NCI-H128 (cell line): Measurements from ENCODE around the gene BRD3OS.

Experiments
- DNase-seq: peaks from one replicate; lab custom pipeline; 2025; ENCODE audit not compliant: unreplicated experiment; lab: John Stamatoyannopoulos, UW

Gene BRD3OS

DNA sequence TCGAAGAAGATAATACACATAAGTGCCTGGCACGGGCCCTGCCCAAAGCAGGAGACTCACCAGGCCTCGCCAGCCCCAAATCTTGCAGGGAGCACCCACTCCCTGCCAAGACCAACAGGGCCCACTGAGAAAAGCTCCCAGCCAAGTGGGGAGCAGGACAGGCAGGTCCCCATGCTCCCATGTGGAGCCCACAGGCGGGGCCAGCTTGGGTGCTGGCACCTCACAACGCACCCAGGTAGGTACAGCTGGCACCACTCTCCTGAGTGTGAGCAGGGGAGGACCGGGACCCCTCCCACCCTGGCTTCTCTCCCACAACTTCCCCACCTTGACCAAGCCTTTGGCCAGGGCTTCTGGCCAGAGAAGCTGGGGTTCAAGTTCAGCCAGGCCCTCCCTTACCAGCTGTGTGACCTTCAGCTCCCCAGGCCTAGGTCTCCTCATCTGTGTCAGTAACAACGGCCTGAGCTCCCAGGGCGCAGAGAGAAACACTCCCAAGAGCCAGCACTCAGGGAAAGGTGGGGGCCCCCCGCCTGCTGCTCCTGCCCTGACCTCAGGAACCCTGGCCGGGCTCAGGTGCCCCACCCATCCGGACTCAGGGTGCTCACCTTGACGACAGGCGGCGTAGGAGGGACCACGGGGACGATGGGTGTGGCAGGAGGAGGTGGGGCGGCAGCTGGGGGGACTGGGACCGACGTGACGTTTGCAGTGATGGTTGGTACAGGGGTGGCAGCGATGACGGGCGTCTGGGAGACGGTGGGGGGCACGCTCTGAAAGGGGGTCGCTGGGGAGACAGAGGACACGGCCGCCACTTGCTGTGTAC, 24.7 kb downstream of the BRD3OS start:
- no peak for DNase-seq

DNA sequence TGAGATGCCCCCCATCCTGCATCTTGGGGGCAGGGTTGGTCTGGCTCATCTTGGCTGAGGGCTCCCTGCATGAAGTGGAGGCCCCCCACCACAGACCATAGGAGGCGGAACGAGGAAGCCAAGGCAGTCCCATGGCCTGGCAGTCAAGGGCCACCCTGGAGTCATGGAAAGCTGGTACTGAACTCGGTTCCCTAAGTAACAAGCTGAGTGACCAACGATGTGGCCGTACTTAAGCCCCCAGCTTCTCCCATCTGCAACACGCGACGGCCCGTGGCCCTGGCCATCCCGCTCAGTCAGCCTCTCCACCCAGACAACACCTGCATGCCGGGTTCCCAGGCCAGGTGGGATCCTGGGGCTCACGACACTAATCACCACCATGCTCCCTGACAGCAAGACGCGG, 25.4 kb downstream of the BRD3OS start:
- DNase-seq, result no peak

DNA sequence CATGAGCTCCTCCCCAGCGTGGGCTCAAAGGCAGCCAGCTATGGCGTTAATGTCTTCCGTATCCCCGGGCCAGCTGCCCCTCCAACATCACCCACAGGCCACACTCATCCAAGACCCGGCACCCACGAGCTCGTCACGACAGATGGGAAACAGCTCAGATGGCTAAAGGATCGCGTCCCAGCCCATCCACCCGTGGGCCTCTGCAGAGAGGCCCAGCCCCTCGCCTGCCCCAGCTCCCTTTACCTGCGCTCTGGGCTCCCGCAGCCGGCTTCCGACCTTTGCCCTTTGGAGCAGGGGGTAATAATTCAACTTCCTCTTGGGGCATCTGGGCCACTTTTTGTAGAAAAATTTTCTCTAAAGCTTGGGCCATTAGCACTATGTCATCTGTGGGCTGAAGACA, 26.0 kb downstream of the BRD3OS start:
- DNase-seq, result no peak

DNA sequence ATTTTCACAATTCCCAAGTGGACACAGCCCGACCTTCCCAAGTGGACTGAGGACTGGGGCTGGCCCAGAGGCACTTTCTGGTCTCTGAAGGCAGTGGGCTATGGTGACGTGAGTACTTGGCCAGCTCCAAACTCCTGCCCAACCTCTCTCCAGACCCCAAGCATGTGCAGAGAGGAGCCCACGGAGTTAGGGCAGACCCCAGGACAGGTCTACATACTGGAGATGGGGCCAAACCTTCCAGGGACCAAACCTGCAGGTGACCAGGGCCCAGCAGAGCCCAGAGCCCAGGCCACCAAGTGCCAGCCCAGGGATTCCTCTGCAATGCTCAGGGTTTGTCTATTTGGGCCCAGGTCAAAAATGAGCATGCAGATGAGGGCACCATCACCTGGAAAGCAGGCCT, 27.2 kb downstream of the BRD3OS start:
- DNase-seq, result no peak

DNA sequence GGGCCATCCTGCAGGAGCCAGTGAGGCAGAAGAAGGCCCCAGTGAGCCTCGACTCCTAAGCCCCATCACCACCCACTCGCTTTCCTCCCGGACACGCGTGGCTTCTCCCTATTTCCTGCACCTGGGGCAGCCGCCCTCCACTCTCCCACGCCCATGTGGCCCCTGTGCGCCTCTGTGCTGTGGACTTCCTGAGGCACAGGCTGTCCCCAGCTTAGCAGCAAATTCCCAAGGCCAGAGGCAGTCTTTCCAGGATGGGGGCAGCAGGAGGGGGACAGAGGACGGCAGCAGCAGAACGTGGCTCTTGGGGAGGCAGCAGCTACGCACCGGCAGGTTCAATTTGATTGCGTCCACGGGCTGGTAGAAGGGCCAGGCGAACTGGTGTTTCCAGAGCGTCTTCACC, 27.7 kb downstream of the BRD3OS start:
- DNase-seq, result no peak

DNA sequence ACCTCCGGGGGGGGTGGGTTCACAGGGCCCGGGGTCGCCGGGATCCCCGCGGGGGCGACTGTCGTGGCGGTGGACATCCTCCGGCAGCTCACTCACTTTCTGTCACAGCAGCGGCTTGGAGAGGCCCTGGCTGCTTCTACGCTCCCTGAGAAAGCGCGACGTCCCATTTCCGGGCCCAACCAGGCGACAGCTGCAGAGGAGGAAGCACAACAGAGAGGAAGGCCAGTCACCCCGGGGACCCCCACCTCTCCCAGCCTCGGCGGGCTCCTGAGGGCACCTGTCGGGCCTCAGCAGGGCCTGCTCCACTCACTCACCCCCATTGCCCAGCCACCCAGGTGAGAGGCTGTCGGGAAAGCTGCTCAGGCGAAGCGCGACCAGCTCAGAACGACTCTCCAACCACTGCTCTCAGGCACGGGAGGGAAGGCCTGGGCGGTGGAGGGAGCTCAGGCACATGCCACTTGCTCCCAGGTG, 28.2 kb downstream of the BRD3OS start:
- DNase-seq, result no peak

DNA sequence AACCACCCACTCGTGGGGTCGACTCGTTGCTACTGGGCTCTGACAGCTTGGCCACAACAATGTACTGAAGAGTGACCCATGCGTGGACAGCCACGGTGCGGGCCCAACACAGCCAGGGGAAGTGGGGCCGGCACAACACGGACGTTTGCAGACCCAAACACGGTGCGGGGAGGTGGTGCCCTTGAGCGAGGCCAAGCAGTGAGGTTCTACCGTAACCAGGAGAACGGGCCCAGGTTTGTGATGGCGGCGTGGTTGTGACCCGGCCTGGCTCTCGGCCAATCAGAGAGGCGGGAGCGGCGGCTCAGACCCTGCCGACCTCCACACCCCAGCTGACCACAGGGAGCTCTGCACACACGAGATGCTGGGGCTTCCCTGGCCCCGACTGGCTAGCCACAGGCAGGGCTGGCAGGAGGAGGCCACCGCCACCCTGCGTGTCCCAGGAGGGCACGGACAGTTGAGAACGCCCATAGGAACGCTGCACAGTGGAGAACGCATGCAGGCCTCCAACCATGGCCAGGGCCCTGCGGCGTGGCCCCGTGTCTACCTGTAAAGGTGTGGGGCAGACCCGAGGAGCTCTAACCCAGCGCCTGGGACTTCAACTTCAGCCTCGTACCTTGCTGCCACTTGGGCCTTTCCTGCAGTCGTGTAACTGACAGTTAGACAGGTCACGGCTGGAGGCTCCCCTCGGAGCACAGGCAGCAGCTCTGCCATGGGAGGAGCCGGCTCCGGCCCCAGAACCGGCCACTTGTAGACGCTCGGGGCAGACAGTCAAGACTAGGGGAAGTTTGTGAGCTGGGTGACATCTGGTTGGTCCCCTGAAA, 28.9 kb downstream of the BRD3OS start:
- DNase-seq, result no peak

DNA sequence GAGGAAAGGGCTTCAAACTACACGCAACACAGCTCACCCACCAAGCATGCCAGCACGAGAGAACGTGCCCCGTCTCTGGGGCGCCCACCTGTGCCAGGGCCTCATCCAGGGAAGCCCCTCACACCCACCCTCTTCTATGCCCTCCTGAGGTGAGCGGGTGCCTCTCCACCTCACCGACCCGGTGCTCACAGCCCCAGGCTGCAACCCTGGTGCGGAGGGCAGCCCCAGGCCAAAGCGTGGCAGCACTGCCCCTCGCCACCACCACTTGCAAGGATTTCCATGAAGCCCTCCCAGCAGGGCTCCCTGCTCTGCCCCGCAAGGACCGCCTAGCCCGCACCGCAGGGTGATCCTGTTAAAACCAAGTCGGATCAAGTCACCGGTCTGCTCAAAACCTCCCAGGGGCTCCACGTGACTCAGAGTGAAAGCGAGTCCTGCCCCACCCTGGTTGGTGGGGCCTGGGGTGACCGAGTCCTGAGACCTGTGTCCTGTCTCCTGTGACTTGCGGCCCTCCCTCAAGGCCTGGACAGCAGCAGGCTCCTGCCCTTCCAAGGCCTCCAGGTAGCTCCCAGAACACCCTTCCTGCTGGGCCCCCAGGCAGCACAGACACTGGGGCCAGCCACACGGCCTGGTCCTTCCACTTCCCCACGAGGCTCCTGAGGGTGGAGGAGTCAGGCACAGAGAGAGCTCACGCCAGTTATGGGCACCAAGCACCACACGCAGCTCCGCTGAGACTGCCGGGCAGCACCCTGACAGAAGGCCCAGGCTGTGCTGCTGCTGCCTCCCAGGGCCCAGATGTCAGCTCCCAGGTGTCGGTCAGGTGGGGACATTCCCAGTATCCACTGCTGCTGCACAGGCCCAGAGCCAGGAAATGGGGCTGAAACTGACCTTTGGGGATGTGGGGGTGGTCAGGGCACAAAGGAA, 29.9 kb downstream of the BRD3OS start:
- DNase-seq, result no peak

DNA sequence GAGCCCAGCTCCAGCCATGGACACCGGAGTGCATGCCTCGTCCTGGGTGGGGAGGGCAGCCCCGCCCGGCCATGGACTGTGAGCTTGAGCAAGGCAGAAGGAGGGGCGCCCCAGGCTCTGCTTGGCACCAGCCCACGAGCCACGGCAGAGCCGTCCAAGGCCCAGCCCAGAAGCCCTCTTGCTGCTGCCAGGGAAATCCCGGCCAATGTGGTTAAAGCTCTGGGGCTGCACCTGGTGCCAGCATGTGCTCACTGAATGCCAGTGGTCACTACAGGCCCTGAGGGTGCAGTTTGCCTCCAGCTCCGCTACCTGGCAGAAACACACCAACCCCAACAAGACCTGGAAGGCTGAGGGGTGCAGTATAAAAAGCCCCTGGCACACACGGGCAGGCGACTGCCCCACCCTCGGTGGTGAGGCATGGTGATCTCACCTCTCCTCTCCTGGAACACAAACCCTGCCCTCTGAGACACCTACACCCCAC, 30.7 kb downstream of the BRD3OS start:
- DNase-seq, result no peak

DNA sequence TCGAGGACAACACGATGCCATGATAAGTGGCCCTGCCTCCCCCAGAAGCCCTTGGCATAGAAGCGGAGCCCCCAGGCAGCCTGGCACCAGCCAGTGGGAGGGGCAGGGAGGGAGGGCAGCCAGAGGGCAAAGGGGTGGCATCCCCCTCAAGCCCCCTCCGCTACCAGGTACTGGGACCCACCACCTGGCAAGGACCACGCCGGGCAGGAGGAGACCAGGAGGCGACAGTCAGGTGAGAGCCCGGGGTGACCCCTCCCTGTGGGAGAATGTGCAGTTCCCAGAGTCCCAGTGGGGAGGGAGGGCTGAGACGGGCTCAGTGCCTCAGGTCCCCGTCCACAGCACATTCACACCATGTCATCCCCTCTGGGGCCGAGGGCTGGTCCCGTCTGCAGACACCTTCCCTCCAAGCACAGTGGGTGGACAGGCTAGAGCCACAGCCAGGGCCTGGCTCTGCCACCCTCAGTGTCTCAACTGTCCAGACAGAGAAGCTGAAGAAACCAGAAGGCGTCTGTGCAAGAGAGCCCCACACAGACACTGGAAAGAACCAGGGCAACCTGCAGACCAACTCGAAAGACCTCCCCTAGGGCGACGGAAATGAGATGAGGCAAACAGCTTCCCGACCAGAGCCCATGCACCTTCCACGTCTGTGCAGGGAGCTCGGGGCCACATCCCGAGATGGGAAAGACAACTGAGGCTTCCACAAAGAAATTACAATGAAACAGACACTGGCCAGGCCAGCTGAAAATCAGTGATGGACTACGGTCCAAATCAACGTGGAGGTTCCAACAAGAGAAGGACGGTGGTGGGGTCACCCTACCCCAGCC, 31.4 kb downstream of the BRD3OS start:
- no peak for DNase-seq

DNA sequence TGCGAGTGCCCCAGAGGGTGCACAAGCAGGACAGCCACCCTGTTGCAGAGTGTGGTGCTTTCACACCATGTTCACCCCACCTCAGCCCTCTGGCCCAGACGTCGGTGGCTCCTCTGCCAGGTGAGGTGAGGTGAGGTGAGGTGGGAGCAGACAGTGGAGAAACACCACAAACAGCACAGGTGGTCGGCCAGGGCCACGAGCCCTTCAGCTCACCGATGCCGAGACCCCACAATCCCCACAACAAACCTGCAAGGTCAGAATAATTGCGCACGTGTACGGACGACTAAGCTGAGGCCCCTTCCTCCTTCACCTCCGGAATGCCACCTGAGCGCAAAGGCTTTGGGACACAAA, 32.0 kb downstream of the BRD3OS start:
- no peak for DNase-seq

DNA sequence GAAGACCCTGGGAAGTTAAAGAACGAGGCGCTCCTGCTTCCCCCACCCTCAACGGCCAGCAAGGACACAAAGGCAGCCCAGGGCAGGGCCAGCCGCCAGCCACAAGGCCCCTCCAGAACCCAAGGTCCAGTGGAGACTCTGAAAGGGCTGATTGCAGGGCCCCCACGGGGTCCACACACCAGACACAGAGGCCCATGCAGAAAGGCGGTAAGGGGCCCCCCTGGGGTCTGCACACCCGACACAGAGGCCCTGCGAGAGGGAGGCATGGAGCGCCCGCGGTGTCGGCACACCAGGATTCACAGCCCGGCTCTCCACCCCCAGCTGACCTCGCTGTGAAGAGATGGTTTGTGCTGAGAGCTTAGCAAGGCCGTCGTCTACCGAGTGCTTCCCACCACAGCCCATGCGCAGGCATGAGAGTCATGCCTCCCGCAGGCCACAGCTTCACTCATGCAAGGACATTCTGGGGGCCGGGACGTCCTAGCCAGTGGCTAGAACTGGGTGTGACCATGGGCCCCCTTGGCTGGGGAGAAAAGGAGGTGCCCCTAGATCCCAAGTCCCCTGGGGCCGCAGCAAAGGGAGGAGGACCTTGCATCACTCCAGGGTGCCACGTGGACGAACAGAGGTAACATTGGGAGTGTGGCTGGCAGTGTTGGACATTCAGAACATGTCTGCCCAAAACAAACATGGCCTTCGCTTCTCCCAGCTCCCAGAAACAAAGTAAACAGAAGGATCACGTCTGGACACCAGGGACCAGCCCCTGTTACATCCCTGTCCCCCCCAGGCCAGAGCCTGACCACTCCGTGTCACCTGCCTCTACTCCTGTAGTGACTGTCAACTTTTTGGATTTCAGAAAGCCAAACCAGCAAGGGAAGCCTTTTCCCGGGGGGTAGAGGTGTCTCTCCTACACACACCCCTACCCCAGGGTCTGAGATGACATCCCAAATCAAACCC, 32.7 kb downstream of the BRD3OS start:
- no peak for DNase-seq

DNA sequence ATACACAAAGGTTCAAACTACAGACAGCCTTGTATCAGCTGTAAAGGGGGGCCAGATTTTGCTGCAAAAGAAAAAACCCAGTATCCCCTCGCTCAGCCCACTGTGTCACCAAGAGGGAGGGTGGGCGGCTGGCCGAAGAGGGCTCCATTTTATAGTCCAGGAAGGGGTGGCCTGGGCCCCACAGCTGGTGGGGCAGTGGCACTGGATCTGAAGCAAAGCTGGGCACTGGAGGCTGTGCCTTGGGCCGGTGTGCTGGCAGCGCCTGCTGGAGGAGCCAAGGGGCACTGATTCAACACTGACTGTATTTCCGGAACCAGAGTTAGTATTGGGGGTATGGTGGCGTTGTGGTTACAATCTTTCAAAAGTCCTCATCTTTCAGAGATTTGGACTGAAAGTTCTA, 33.4 kb downstream of the BRD3OS start:
- no peak for DNase-seq

DNA sequence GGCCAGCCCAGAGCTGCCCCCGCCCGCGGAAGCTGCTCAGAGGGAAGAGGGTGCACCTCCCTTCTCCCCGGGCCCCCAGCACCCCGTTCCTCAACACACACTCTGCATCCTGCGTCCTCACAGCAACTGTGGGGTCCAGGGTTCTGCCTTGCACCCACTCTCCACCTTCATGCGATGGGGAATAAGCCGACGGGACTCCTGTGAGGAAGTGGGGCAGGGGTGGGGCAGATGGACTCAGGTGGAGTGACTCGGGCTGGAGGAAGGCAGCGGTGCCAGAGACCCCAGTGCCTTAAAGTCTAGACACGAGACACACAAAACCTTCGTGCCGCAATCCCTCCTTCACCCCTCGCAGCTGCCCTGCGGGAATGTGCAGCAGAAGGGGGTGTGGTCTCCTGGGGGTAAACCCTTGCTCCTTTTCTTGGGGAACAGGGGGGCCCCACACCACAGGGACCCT, 33.9 kb downstream of the BRD3OS start:
- no peak for DNase-seq

DNA sequence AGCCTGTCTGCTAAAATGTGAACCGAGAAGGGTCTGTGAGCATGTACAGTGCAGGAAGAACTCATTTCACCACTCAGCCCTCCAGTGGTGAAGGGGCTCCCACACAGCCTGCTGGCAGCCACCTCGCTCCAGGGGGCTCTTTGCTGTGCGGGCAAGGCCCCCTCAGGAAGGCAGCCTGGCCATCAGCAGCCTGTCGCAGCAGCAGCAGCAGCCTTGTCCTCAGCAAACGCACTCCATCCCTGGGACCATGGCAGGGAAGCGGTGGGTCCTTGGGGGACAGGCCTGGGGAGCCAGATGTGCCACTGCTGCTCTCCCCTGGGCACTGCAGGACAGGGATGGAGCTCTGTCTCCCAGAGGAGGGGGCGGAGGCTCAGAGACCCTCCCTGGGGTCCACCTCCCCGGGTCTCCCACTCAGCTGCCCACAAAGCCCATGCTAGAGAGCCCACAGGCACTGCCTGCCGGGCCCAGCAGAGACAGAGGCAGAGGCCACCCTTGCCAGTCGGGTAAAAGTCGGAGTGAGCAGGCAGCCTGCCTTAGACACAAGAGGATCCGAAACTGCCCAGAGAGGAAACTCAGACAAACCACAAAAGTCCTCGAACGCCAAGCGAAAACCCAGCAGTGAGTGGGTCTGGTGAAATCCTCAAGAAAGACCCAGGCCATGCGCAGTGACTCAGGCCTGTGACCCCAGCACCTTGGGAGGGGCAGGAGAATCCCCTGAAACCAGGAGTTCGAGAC, 34.5 kb downstream of the BRD3OS start:
- no peak for DNase-seq

DNA sequence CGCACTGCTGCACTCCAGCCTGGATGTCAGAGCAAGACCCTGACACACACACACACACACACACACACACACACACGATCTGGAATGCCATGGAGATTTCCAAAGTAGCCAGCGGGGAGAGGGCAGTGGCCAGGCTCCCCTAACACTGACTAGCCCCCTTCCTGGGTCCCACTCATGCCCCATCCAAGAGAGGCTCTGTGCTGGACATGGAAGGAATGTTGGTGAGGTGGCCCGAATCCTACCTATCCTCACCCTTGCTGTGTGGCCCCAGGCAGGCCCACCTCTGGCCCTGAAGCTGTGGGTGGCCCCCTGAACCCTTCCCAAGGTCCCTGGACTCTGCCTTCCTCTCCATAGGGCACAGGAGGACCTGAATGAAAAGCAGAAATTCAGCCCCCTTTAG, 35.3 kb downstream of the BRD3OS start:
- DNase-seq, result no peak

DNA sequence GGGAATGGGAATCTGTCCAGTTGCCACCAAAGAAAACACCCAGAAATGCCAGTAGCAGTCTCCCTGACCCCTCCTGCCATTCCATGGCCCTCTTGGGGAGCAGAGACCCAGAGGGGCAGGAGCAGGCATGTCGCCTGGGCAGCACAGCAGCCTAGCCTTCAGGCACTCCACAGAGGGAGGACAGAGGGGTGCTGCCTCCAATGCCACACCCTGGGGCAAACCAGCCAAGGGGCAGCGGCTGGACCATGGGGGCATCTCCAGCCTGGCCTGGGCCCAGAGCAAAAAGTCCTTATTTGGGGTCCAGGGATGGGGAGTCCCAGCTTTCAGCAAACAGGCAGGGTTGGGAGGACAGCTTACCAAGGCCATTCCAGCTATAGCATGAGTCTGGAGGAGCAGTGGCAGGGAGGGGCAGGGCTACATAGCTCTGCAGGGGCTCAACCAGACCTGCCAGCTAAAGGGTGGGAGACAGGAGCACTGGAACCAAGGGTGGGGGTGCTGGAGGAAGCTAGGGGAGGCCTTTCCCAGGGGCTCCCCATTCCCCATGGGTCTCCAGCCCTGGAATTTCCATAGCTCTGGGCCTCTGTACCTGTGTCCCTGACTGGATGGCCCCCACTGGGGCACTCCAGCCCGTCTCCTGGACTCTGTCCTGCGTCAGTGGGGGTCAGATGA, 35.9 kb downstream of the BRD3OS start:
- no peak for DNase-seq
